ENCODE data around the gene TF.
"Not testable (repeated sequence)": the region's sequence is repeated elsewhere in the genome, so short reads cannot be mapped to it uniquely, and the experiment has no call there.

The TF gene

GRCh38 chr3:133777807-133778568, 31.8 kb downstream of the TF start:
- Histone ChIP-seq H3K36me3 (ENCODE audit: control insufficient read depth, insufficient read depth, low read length) (no peaks in the 10 kb centered on the region), H3K27me3 (replicated peaks; ENCODE audit: control insufficient read depth, insufficient read depth, low read length) (no peaks in the 10 kb centered on the region; the same call in none of the 2 replicates), H3K4me3 (replicated peaks; ENCODE audit: low read depth, low read length) (no peak overlapping the region)
- no peak for TF ChIP-seq CTCF (IDR thresholded peaks at IDR 0.05; ENCODE audit: insufficient read depth, low read length, poor library complexity, severe bottlenecking)
- DNase-seq (ENCODE audit: extremely low read depth, insufficient read length), result no peak

GRCh38 chr3:133779626-133780203, 33.5 kb downstream of the TF start:
- DNase-seq (ENCODE audit: extremely low read depth, insufficient read length), result no peak
- TF ChIP-seq CTCF (IDR thresholded peaks at IDR 0.05; ENCODE audit: insufficient read depth, low read length, poor library complexity, severe bottlenecking), result no peak
- Histone ChIP-seq H3K27me3 (replicated peaks; ENCODE audit: control insufficient read depth, insufficient read depth, low read length) (no peaks in the 10 kb centered on the region; the same call in none of the 2 replicates), H3K36me3 (ENCODE audit: control insufficient read depth, insufficient read depth, low read length) (no peaks in the 10 kb centered on the region), H3K4me3 (replicated peaks; ENCODE audit: low read depth, low read length) (no peak overlapping the region)

- H3K27me3 ChIP-seq (replicated peaks; ENCODE audit: control insufficient read depth, insufficient read depth, low read length); H3K4me3 ChIP-seq (replicated peaks; ENCODE audit: low read depth, low read length); H3K36me3 ChIP-seq (ENCODE audit: control insufficient read depth, insufficient read depth, low read length); DNase-seq (ENCODE audit: extremely low read depth, insufficient read length): not testable (repeated sequence)
Measured at GRCh38 chr3:133780756-133781155, 34.6 kb downstream of the TF start.

GRCh38 chr3:133781570-133781969, 35.4 kb downstream of the TF start:
- DNase-seq (ENCODE audit: extremely low read depth, insufficient read length), result no peak
- Histone ChIP-seq H3K27me3 (replicated peaks; ENCODE audit: control insufficient read depth, insufficient read depth, low read length) (no peaks in the 10 kb centered on the region; the same call in 1 of the 2 replicates), H3K36me3 (ENCODE audit: control insufficient read depth, insufficient read depth, low read length) (no peaks in the 10 kb centered on the region), H3K4me3 (replicated peaks; ENCODE audit: low read depth, low read length) (no peak overlapping the region)
- no peak for TF ChIP-seq CTCF (IDR thresholded peaks at IDR 0.05; ENCODE audit: insufficient read depth, low read length, poor library complexity, severe bottlenecking)

- TF ChIP-seq CTCF (IDR thresholded peaks at IDR 0.05; ENCODE audit: insufficient read depth, low read length, poor library complexity, severe bottlenecking), result no peak
- Histone ChIP-seq H3K27me3 (replicated peaks; ENCODE audit: control insufficient read depth, insufficient read depth, low read length) (no peaks in the 10 kb centered on the region; the same call in 1 of the 2 replicates), H3K36me3 (ENCODE audit: control insufficient read depth, insufficient read depth, low read length) (no peaks in the 10 kb centered on the region), H3K4me3 (replicated peaks; ENCODE audit: low read depth, low read length) (no peak overlapping the region)
- no peak for DNase-seq (ENCODE audit: extremely low read depth, insufficient read length)
Measured at GRCh38 chr3:133782454-133782853, 36.3 kb downstream of the TF start.

GRCh38 chr3:133783762-133784161, 37.6 kb downstream of the TF start:
- TF ChIP-seq CTCF (IDR thresholded peaks at IDR 0.05; ENCODE audit: insufficient read depth, low read length, poor library complexity, severe bottlenecking), result no peak
- DNase-seq (ENCODE audit: extremely low read depth, insufficient read length), result peak; percentile 2
- H3K36me3 ChIP-seq (ENCODE audit: control insufficient read depth, insufficient read depth, low read length), result no peaks in the 10 kb centered on the region
- H3K4me3 ChIP-seq (replicated peaks; ENCODE audit: low read depth, low read length), result no peak overlapping the region
- no peaks in the 10 kb centered on the region for H3K27me3 ChIP-seq (replicated peaks; ENCODE audit: control insufficient read depth, insufficient read depth, low read length)
